Psoas muscle (tissue), 8 donors: Measurements from ENCODE around the gene MYL5. TPM values are rescaled to one million over a fixed set of nuclear protein-coding genes. Genes with fewer than 3 reads are reported as not detected.

Source experiments
- ATAC-seq, 4 donors: fragments of 200-7000 bp; cut with Tn5 transposase; one replicate each; pipeline ENCODE4 v1.9.1; 2020; ENCODE audit warnings: moderate library complexity in 3 of 4, mild to moderate bottlenecking in 2 of 4
- DNase-seq, 2 donors: peaks; one replicate each; pipeline ENCODE4 v3.0.0-alpha.2; 2020
- H3K27ac ChIP-seq: fragments of 200-600 bp; one replicate; pipeline ENCODE4 v1.8.0; 2022
- H3K27me3 ChIP-seq, 3 donors: fragments of 200-600 bp in 1 of 3; one replicate each; pipeline versions ENCODE4 v1.6.1 to v1.8.0; 2013 to 2022; ENCODE audit warnings: low read length in 2 of 3, mild to moderate bottlenecking in 2 of 3, moderate library complexity in 1 of 3; ENCODE audit not compliant: insufficient read depth in 3 of 3
- H3K36me3 ChIP-seq, 2 donors: fragments of 200-600 bp in 1 of 2; one replicate each; pipeline versions ENCODE4 v1.6.1 to v1.8.0; 2013 to 2022; ENCODE audit warnings: low read depth in 1 of 2, mild to moderate bottlenecking in 1 of 2, moderate library complexity in 1 of 2; ENCODE audit not compliant: insufficient read depth in 1 of 2
- H3K4me1 ChIP-seq: fragments of 200-600 bp; one replicate; pipeline ENCODE4 v1.8.0; 2022
- H3K4me3 ChIP-seq: fragments of 200-600 bp; one replicate; pipeline ENCODE4 v1.8.0; 2022; ENCODE audit warnings: mild to moderate bottlenecking
- H3K9me3 ChIP-seq: fragments of 200-600 bp; one replicate; pipeline ENCODE4 v1.8.0; 2022
- CTCF ChIP-seq: fragments of 200-600 bp; IDR thresholded peaks from one replicate; pipeline ENCODE4 v1.8.0; 2022; ENCODE audit warnings: antibody characterized with exemption
- WGBS, 3 donors: extraction: QIAGEN DNeasy Blood & Tissue Kit; methylation state at CpG; one replicate each; pipeline versions ENCODE4 v1.1.6 to v1.1.7; 2013; 5-methylcytosine and 5-hydroxymethylcytosine counted together
- intact Hi-C, 2 donors: fragments of 100-400 bp; cut with DNase I; formaldehyde crosslinking; loops; one replicate each; pipeline versions ENCODE4 v1.11.0 to v1.14.2; 2022
- polyA plus RNA-seq, 3 donors: library from polyadenylated mRNA; stranded (reverse); fragments of 200-250 nt; gene quantifications; one replicate each; pipeline ENCODE4 v1.2.3, GENCODE V29; 2013
- total RNA-seq, 4 donors: library from RNA; stranded (reverse); fragmentation: NEBNext Ultra II Directional in 2 of 4; extraction: Animal tissue kit (Norgen Biotek cat#: 25700) in 2 of 4; gene quantifications; one replicate each; pipeline versions ENCODE4 v1.2.1 to v1.2.4, GENCODE V29; 2021 to 2023
- donor health status: healthy with polysubstance abuse.
- donor health status: DM: no; HTN: no; CAD: no; lungs with moderate emphysema.
- donor health status: Bipolar disorder and iron deficiency.
- donor health status: healthy.
- donor health status: DM: yes; HTN: yes; CAD: no.
- donor health status: DM: no; HTN: no; CAD: no.
- donor health status: DM: no; HTN: no; CAD: no.
- donor health status: DM: yes; HTN: yes; CAD: no.

Gene MYL5
- total and polyA plus RNA-seq, 7 donors = 2.0 to 11.2 (median 5.4) TPM

- no peak for TF ChIP-seq CTCF
- Histone ChIP-seq H3K27ac (no peak overlapping the region), H3K9me3 (no peaks in the 10 kb centered on the region), H3K27me3 (peaks cover 0 to 19% (median 18%) of the 10 kb centered on the region in 3 donors), H3K4me3 (no peak overlapping the region), H3K36me3 (no peaks in the 10 kb centered on the region), H3K4me1 (no peaks in the 10 kb centered on the region)
- ATAC-seq (no peak), DNase-seq (no peak)
- intact Hi-C loops = no loop called here
- whole genome bisulfite sequencing, 3 donors = 70 to 77% (median 72%) methylated on average over 18 to 20 of the region's 20 CpGs
These were observed 47.9 kb upstream of the MYL5 start for GRCh38 chr4:626201-627091.

- ATAC-seq (no peak), DNase-seq (no peak)
- WGBS, 3 donors = 73 to 80% (median 74%) methylated on average over 13 to 14 of the region's 15 CpGs
- Histone ChIP-seq H3K9me3 (no peaks in the 10 kb centered on the region), H3K4me1 (no peaks in the 10 kb centered on the region), H3K27me3 (peaks cover 0 to 19% (median 19%) of the 10 kb centered on the region in 3 donors), H3K27ac (no peak overlapping the region), H3K4me3 (no peak overlapping the region), H3K36me3 (no peaks in the 10 kb centered on the region)
- intact Hi-C loops = no loop called here
- TF ChIP-seq CTCF = no peak
These were observed 46.8 kb upstream of the MYL5 start for GRCh38 chr4:627347-628125.

- TF ChIP-seq CTCF = no peak
- intact Hi-C loops = no loop called here
- H3K36me3 ChIP-seq = no peaks in the 10 kb centered on the region
- H3K9me3 ChIP-seq = no peaks in the 10 kb centered on the region
- H3K27ac ChIP-seq = no peak overlapping the region
- H3K27me3 ChIP-seq = peaks cover 0 to 19% (median 19%) of the 10 kb centered on the region in 3 donors
- DNase-seq (no peak), ATAC-seq (no peak)
- no peak overlapping the region for H3K4me3 ChIP-seq
- H3K4me1 ChIP-seq = no peaks in the 10 kb centered on the region
- 89 to 96% (median 91%) methylated on average over 15 to 17 of the region's 17 CpGs for WGBS, 3 donors
These were observed 46.0 kb upstream of the MYL5 start for GRCh38 chr4:628311-628741.

GRCh38 chr4:628821-629635 is 45.3 kb upstream of the MYL5 start:
- intact Hi-C loops = no loop called here
- DNase-seq (no peak), ATAC-seq (no peak)
- WGBS, 3 donors = 80 to 83% (median 81%) methylated on average over 22 to 27 of the region's 27 CpGs
- H3K4me1 ChIP-seq = no peaks in the 10 kb centered on the region
- H3K4me3 ChIP-seq = no peak overlapping the region
- TF ChIP-seq CTCF = no peak
- H3K27me3 ChIP-seq = peaks cover 0 to 19% (median 16%) of the 10 kb centered on the region in 3 donors
- H3K9me3 ChIP-seq = no peaks in the 10 kb centered on the region
- no peaks in the 10 kb centered on the region for H3K36me3 ChIP-seq
- H3K27ac ChIP-seq = no peak overlapping the region
